Spleen (tissue), 7 donors: ENCODE data around the gene AADACL3.

Experiments
- CTCF ChIP-seq, 11 experiments: fragments of 200-600 bp in 7 of 11; fragments of 450-650 bp in 4 of 11; sonication (generic) in 4 of 11; IDR thresholded peaks in 8 of 11; conservative IDR thresholded peaks in 3 of 11; 1 replicate in 7 of 11; 2 replicates in 4 of 11; pipeline versions ENCODE4 v1.4.0 to v1.8.0; 2016 to 2021; ENCODE audit warnings: antibody characterized with exemption in 11 of 11, inconsistent platforms in 4 of 11, mild to moderate bottlenecking in 1 of 11
- POLR2A ChIP-seq, 3 donors: fragments of 450-650 bp; IDR thresholded peaks; one replicate each; pipeline ENCODE4 v1.5.1; 2017; ENCODE audit warnings: antibody characterized with exemption in 3 of 3, mild to moderate bottlenecking in 1 of 3
- donor health status: DM: no; HTN: no; CAD: no; lungs with moderate emphysema.
- donor health status: DM: no; HTN: no; CAD: no.
- donor health status: DM: no; HTN: no; CAD: no.

- no peak for TF ChIP-seq POLR2A (IDR thresholded peaks at IDR 0.05)
- no peak for TF ChIP-seq CTCF (IDR thresholded peaks at IDR 0.05 in 8 of 11, conservative IDR thresholded peaks at IDR 0.05 in 3 of 11)
Measured at GRCh38 chr1:12738934-12739333, 23.0 kb downstream of the AADACL3 start.
